ENCODE measurements around the gene CD84. TPM values are rescaled to one million over a fixed set of nuclear protein-coding genes. Genes with fewer than 3 reads are reported as not detected.

CD84 gene
- total and polyA plus RNA-seq, 2 donors = 1.4 to 5.3 TPM

- peaks cover 2% of the 10 kb centered on the region for H3K4me1 ChIP-seq (ENCODE audit: insufficient read depth)
- H3K4me3 ChIP-seq (ENCODE audit: low read depth, low read length) = no peak overlapping the region
- WGBS = 88% methylated on average over 5 of the region's 5 CpGs
- H3K36me3 ChIP-seq (ENCODE audit: insufficient read depth) = no peaks in the 10 kb centered on the region
- no peak overlapping the region for H3K27ac ChIP-seq (ENCODE audit: low read depth)
- DNase-seq (ENCODE audit: extremely low spot score) = no peak
Observed at GRCh38 chr1:160620942-160621632, 41.8 kb upstream of the CD84 start.

GRCh38 chr1:160619742-160620277 is 40.5 kb upstream of the CD84 start:
- WGBS = 88% methylated on average over 4 of the region's 4 CpGs
- H3K4me3 ChIP-seq (ENCODE audit: low read depth, low read length) = no peak overlapping the region

GRCh38 chr1:160618763-160619274 is 39.5 kb upstream of the CD84 start:
- DNase-seq (ENCODE audit: extremely low spot score) = no peak

More at GRCh38 chr1:160619742-160620277, 40.5 kb upstream of the CD84 start:
- Histone ChIP-seq H3K36me3 (ENCODE audit: insufficient read depth) (no peaks in the 10 kb centered on the region), H3K27ac (ENCODE audit: low read depth) (no peak overlapping the region), H3K4me1 (ENCODE audit: insufficient read depth) (peaks cover 2% of the 10 kb centered on the region)
- no peak for DNase-seq (ENCODE audit: extremely low spot score)

GRCh38 chr1:160618327-160618726 is 39.0 kb upstream of the CD84 start:
- no peak overlapping the region for H3K4me3 ChIP-seq (ENCODE audit: low read depth, low read length)
- 78% methylated on average over 1 of the region's 1 CpG for WGBS
- no peaks in the 10 kb centered on the region for H3K4me1 ChIP-seq (ENCODE audit: insufficient read depth)
- no peak overlapping the region for H3K27ac ChIP-seq (ENCODE audit: low read depth)
- no peak for DNase-seq (ENCODE audit: extremely low spot score)
- H3K36me3 ChIP-seq (ENCODE audit: insufficient read depth) = no peaks in the 10 kb centered on the region

More at GRCh38 chr1:160618763-160619274, 39.5 kb upstream of the CD84 start:
- peaks cover under 1% of the 10 kb centered on the region for H3K4me1 ChIP-seq (ENCODE audit: insufficient read depth)
- WGBS = 91% methylated on average over 3 of the region's 3 CpGs
- H3K27ac ChIP-seq (ENCODE audit: low read depth) = no peak overlapping the region
- no peak overlapping the region for H3K4me3 ChIP-seq (ENCODE audit: low read depth, low read length)
- H3K36me3 ChIP-seq (ENCODE audit: insufficient read depth) = no peaks in the 10 kb centered on the region

- Histone ChIP-seq H3K4me3 (ENCODE audit: low read depth, low read length) (no peak overlapping the region), H3K4me1 (ENCODE audit: insufficient read depth) (no peaks in the 10 kb centered on the region), H3K27ac (ENCODE audit: low read depth) (no peak overlapping the region), H3K36me3 (ENCODE audit: insufficient read depth) (no peaks in the 10 kb centered on the region)
- no peak for DNase-seq (ENCODE audit: extremely low spot score)
- 72% methylated on average over 2 of the region's 2 CpGs for WGBS
Observed at GRCh38 chr1:160615660-160616059, 36.4 kb upstream of the CD84 start.

- H3K4me3 ChIP-seq (ENCODE audit: low read depth, low read length) = no peak overlapping the region
- 79% methylated on average over 5 of the region's 5 CpGs for WGBS
- H3K36me3 ChIP-seq (ENCODE audit: insufficient read depth) = no peaks in the 10 kb centered on the region
- no peak overlapping the region for H3K27ac ChIP-seq (ENCODE audit: low read depth)
- no peak for DNase-seq (ENCODE audit: extremely low spot score)
- no peaks in the 10 kb centered on the region for H3K4me1 ChIP-seq (ENCODE audit: insufficient read depth)
Observed at GRCh38 chr1:160614410-160614809, 35.1 kb upstream of the CD84 start.

GRCh38 chr1:160612613-160613218 is 33.4 kb upstream of the CD84 start:
- Histone ChIP-seq H3K4me1 (ENCODE audit: insufficient read depth) (no peaks in the 10 kb centered on the region), H3K4me3 (ENCODE audit: low read depth, low read length) (no peak overlapping the region), H3K27ac (ENCODE audit: low read depth) (no peak overlapping the region), H3K36me3 (ENCODE audit: insufficient read depth) (no peaks in the 10 kb centered on the region)
- no peak for DNase-seq (ENCODE audit: extremely low spot score)
- WGBS = 91% methylated on average over 6 of the region's 6 CpGs

GRCh38 chr1:160610569-160611242 is 31.4 kb upstream of the CD84 start:
- no peak overlapping the region for H3K27ac ChIP-seq (ENCODE audit: low read depth)
- WGBS = 13% methylated on average over 1 of the region's 1 CpG
- no peak for DNase-seq (ENCODE audit: extremely low spot score)
- no peak overlapping the region for H3K4me3 ChIP-seq (ENCODE audit: low read depth, low read length)
- H3K4me1 ChIP-seq (ENCODE audit: insufficient read depth) = no peaks in the 10 kb centered on the region
- no peaks in the 10 kb centered on the region for H3K36me3 ChIP-seq (ENCODE audit: insufficient read depth)

- Histone ChIP-seq H3K4me1 (ENCODE audit: insufficient read depth) (no peaks in the 10 kb centered on the region), H3K4me3 (ENCODE audit: low read depth, low read length) (no peak overlapping the region), H3K36me3 (ENCODE audit: insufficient read depth) (no peaks in the 10 kb centered on the region), H3K27ac (ENCODE audit: low read depth) (no peak overlapping the region)
- DNase-seq (ENCODE audit: extremely low spot score) = no peak
Observed at GRCh38 chr1:160608941-160609340, 29.6 kb upstream of the CD84 start.

GRCh38 chr1:160608514-160608913 is 29.2 kb upstream of the CD84 start:
- no peak overlapping the region for H3K4me3 ChIP-seq (ENCODE audit: low read depth, low read length)

GRCh38 chr1:160608057-160608456 is 28.8 kb upstream of the CD84 start:
- H3K27ac ChIP-seq (ENCODE audit: low read depth) = no peak overlapping the region
- no peak overlapping the region for H3K4me3 ChIP-seq (ENCODE audit: low read depth, low read length)
- H3K36me3 ChIP-seq (ENCODE audit: insufficient read depth) = no peaks in the 10 kb centered on the region
- no peak for DNase-seq (ENCODE audit: extremely low spot score)
- no peaks in the 10 kb centered on the region for H3K4me1 ChIP-seq (ENCODE audit: insufficient read depth)
- 77% methylated on average over 6 of the region's 6 CpGs for WGBS

More at GRCh38 chr1:160608514-160608913, 29.2 kb upstream of the CD84 start:
- 49% methylated on average over 2 of the region's 2 CpGs for WGBS
- H3K36me3 ChIP-seq (ENCODE audit: insufficient read depth) = no peaks in the 10 kb centered on the region
- H3K27ac ChIP-seq (ENCODE audit: low read depth) = no peak overlapping the region
- no peaks in the 10 kb centered on the region for H3K4me1 ChIP-seq (ENCODE audit: insufficient read depth)
- no peak for DNase-seq (ENCODE audit: extremely low spot score)

- no peaks in the 10 kb centered on the region for H3K4me1 ChIP-seq (ENCODE audit: insufficient read depth)
- DNase-seq (ENCODE audit: extremely low spot score) = no peak
- no peaks in the 10 kb centered on the region for H3K36me3 ChIP-seq (ENCODE audit: insufficient read depth)
- no peak overlapping the region for H3K4me3 ChIP-seq (ENCODE audit: low read depth, low read length)
- 80% methylated on average over 1 of the region's 1 CpG for WGBS
- no peak overlapping the region for H3K27ac ChIP-seq (ENCODE audit: low read depth)
Observed at GRCh38 chr1:160607672-160608032, 28.4 kb upstream of the CD84 start.

GRCh38 chr1:160607011-160607671 is 27.8 kb upstream of the CD84 start:
- Histone ChIP-seq H3K4me1 (ENCODE audit: insufficient read depth) (no peaks in the 10 kb centered on the region), H3K4me3 (ENCODE audit: low read depth, low read length) (no peak overlapping the region), H3K36me3 (ENCODE audit: insufficient read depth) (no peaks in the 10 kb centered on the region), H3K27ac (ENCODE audit: low read depth) (no peak overlapping the region)
- WGBS = 39% methylated on average over 3 of the region's 3 CpGs
- DNase-seq (ENCODE audit: extremely low spot score) = peak; percentile 42
